RWPE2 (cell line): ENCODE results near the gene RAP1GDS1.

Source experiments
- ATAC-seq: fragments of 200-7000 bp; cut with Tn5 transposase; 3 replicates; pipeline ENCODE4 v1.9.1; 2021; ENCODE audit warnings: low read depth
- DNase-seq: peaks from one replicate; pipeline ENCODE4 v3.0.0-alpha.2; 2020; ENCODE audit warnings: low spot score
- H3K27ac ChIP-seq: fragments of 450-650 bp; 2 replicates; pipeline ENCODE4 v1.5.1; 2017; ENCODE audit warnings: mild to moderate bottlenecking; ENCODE audit not compliant: poor library complexity, severe bottlenecking
- H3K27me3 ChIP-seq: fragments of 250-450 bp; sonication (Bioruptor Pico); 2 replicates; pipeline ENCODE4 v1.5.1; 2021; ENCODE audit warnings: mild to moderate bottlenecking, moderate library complexity; ENCODE audit not compliant: insufficient read depth, poor library complexity, severe bottlenecking
- H3K36me3 ChIP-seq: fragments of 250-450 bp; sonication (Bioruptor Pico); 2 replicates; pipeline ENCODE4 v1.5.1; 2020; ENCODE audit warnings: low read depth, mild to moderate bottlenecking, moderate library complexity
- H3K4me1 ChIP-seq: fragments of 250-450 bp; sonication (Bioruptor Pico); 2 replicates; pipeline ENCODE4 v1.5.1; 2021; ENCODE audit warnings: mild to moderate bottlenecking, moderate library complexity; ENCODE audit not compliant: insufficient read depth, poor library complexity, severe bottlenecking
- H3K4me3 ChIP-seq: fragments of 250-450 bp; sonication (Bioruptor Pico); 2 replicates; pipeline ENCODE4 v1.5.1; 2021; ENCODE audit warnings: mild to moderate bottlenecking, moderate library complexity; ENCODE audit not compliant: severe bottlenecking
- H3K9me3 ChIP-seq: fragments of 250-450 bp; sonication (Bioruptor Pico); 2 replicates; pipeline ENCODE4 v1.5.1; 2021; ENCODE audit warnings: mild to moderate bottlenecking, moderate library complexity; ENCODE audit not compliant: severe bottlenecking
- TF ChIP-seq, protein P1 (sequence below): fragments of 450-650 bp; IDR thresholded peaks from one replicate; pipeline ENCODE4 v1.5.1; 2017; ENCODE audit warnings: mild to moderate bottlenecking, moderate library complexity; ENCODE audit not compliant: poor library complexity, severe bottlenecking

The RAP1GDS1 gene

DNA sequence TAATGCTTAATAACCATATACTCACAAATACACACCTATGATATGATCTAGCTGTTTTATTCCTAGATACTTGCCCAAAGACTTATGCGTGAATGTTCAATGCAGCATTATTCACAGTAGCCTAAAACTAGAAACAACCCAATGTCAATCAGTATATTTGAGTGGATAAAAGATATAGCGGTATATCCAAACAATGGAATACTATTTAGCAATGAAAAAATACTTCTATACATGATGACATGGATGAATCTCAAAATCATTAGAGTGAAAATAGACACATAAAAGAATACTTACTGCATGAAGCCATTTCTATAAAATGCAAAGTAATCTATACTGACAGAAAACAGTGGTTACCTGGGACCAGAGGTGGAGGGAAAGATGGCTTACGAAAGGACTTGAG lies 108.1 kb downstream of the RAP1GDS1 start:
- Histone ChIP-seq H3K4me3 (no peak overlapping the region), H3K27ac (no peak overlapping the region), H3K4me1 (no peaks in the 10 kb centered on the region), H3K27me3 (no peaks in the 10 kb centered on the region), H3K9me3 (peaks cover 5% of the 10 kb centered on the region), H3K36me3 (peaks cover 42% of the 10 kb centered on the region)
- TF ChIP-seq, protein P1, sequence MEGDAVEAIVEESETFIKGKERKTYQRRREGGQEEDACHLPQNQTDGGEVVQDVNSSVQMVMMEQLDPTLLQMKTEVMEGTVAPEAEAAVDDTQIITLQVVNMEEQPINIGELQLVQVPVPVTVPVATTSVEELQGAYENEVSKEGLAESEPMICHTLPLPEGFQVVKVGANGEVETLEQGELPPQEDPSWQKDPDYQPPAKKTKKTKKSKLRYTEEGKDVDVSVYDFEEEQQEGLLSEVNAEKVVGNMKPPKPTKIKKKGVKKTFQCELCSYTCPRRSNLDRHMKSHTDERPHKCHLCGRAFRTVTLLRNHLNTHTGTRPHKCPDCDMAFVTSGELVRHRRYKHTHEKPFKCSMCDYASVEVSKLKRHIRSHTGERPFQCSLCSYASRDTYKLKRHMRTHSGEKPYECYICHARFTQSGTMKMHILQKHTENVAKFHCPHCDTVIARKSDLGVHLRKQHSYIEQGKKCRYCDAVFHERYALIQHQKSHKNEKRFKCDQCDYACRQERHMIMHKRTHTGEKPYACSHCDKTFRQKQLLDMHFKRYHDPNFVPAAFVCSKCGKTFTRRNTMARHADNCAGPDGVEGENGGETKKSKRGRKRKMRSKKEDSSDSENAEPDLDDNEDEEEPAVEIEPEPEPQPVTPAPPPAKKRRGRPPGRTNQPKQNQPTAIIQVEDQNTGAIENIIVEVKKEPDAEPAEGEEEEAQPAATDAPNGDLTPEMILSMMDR: no peak
- DNase-seq (no peak), ATAC-seq (no peak)

DNA sequence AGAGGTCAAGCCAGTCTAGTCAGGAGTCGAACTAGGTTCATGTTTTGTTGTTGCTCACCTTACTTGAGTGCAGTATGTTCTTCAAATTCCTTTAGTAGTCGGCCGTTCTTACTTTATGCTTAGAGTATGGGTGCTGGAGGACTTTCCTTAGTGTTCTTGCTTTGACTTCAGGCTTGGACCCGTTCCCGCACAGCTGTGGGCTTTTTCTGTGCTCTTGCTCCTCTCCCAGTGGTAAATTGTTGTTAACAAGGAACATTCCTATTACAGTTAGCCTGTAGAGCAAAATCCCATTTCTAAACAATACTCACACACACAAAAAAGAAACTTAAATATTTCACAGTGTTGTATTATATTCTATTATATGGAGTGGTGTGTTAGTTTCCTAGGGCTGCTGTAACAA lies 113.5 kb downstream of the RAP1GDS1 start:
- H3K4me3 ChIP-seq: no peak overlapping the region

DNA sequence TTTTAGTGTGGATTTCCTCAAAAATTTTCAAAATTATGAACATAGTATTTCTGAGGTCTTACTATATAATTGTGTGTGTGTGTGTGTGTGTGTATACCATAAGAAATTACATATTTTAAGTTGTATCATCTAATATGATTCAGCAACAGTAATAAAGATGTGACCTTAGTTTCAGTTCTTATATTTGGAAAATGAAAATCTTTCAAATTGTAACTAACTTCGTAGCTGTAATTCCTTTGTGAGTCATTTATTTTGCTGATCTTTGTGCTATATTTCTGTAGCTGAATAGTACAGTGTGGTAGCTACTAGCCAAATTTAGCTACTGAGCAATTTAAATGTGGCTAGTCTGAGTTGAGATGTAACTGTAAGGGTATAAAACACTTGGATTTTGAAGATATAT lies 116.4 kb downstream of the RAP1GDS1 start:
- Histone ChIP-seq H3K4me1 (peaks cover 6% of the 10 kb centered on the region), H3K9me3 (no peaks in the 10 kb centered on the region), H3K27me3 (no peaks in the 10 kb centered on the region), H3K27ac (no peak overlapping the region), H3K4me3 (no peak overlapping the region), H3K36me3 (peaks cover 34% of the 10 kb centered on the region)
- DNase-seq: no peak
- no peak for ATAC-seq
- TF ChIP-seq, protein P1: no peak

More for the DNA sequence above, 113.5 kb downstream of the RAP1GDS1 start:
- H3K27me3 ChIP-seq: no peaks in the 10 kb centered on the region
- ATAC-seq (no peak), DNase-seq (no peak)
- no peaks in the 10 kb centered on the region for H3K9me3 ChIP-seq
- H3K27ac ChIP-seq: no peak overlapping the region
- peaks cover 6% of the 10 kb centered on the region for H3K4me1 ChIP-seq
- TF ChIP-seq, protein P1: no peak
- peaks cover 21% of the 10 kb centered on the region for H3K36me3 ChIP-seq

DNA sequence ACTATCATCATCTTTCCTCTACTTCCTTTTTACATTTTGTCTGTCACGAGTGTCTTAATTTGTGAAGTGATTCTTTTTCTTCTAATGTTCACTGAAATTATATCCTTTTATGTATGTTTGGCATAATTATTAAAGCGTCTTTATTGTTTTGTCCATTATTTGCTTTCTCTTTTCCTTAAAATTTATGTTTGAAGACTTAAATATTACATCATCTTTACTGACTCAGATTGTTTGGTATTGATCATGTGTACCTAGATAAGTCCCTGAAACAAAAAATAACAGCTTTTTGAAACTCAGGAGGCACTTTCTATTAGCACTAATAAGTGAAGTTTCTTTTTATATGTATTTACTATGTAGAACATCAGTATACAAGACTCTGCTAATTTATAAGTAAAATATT lies 120.1 kb downstream of the RAP1GDS1 start:
- TF ChIP-seq, protein P1: no peak
- DNase-seq (no peak), ATAC-seq (no peak)
- H3K27me3 ChIP-seq: no peaks in the 10 kb centered on the region
- H3K4me1 ChIP-seq: peaks cover 6% of the 10 kb centered on the region
- no peak overlapping the region for H3K27ac ChIP-seq
- H3K9me3 ChIP-seq: no peaks in the 10 kb centered on the region
- H3K36me3 ChIP-seq: peaks cover 28% of the 10 kb centered on the region
- H3K4me3 ChIP-seq: no peak overlapping the region

DNA sequence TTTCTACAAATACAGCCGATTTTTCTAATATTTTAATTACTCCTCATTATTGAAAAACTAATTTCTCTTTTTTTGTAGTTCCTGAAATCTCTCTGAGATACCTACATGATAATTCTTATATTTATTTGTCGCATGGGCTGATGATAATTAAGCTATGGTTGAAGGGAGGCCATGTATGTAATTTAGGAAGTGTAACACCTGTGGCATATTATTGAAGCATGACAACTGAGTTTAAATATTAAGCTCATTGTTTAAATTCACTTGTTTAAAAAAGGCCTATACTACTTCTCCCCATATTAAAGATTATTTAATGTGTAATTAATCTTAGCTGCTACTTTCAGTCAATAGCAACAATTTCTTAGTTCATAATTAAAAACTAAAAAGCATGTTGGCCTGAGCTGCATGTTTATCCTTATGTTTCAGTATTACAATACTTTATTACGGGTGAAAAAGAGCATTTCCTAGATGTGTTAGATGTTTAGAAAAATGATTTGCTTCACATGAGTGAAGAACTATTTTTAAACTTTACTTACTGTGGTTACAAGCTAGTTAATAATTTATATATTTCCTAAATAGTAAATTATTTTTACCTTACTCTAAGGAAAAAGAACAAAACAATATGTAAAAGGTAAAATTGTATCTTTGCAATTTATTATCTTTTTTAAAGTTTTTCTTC lies 122.4 kb downstream of the RAP1GDS1 start:
- no peak for DNase-seq
- no peak for ATAC-seq
- TF ChIP-seq, protein P1: no peak
- Histone ChIP-seq H3K9me3 (no peaks in the 10 kb centered on the region), H3K4me3 (no peak overlapping the region), H3K27me3 (no peaks in the 10 kb centered on the region), H3K27ac (no peak overlapping the region), H3K4me1 (no peaks in the 10 kb centered on the region), H3K36me3 (peaks cover 23% of the 10 kb centered on the region)
